HG02870 (cell line): Measurements from ENCODE around the gene TBC1D1.
A peak's percentile ranks its signal among the peaks of the same experiment; 100 is the strongest.

Experiments used
- ATAC-seq: cut with Tn5 transposase; IDR thresholded peaks from one replicate; pipeline ENCODE4 v1.9.1; 2021; ENCODE audit warnings: mild to moderate bottlenecking, moderate library complexity; ENCODE audit not compliant: unreplicated experiment

TBC1D1 gene

DNA sequence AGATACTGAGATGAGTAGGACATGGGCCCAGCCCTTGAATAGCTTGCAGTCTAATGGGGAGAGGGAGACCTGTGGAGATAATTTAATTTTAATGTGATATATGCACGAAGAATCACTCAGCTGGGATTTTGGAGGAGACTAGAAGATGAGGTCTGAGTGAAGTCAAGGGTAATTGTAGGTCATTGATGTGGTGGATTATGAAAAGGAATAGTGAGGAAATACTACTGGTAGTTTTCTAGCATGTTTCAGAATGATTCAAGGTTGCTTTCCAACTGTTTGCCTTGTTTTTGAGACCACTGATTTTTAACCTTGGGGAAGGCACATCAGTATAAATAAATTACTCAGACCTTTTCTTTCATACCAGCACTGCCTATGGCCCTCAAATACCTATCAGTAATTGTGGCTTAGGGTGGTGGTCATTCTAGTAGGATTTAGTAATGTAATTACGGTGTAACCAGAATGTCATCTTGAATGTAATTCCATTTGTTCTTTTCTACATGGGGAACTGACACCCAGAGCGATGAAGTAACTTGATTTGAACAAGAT lies 94.9 kb downstream of the TBC1D1 start:
- ATAC-seq, result peak; percentile 44

DNA sequence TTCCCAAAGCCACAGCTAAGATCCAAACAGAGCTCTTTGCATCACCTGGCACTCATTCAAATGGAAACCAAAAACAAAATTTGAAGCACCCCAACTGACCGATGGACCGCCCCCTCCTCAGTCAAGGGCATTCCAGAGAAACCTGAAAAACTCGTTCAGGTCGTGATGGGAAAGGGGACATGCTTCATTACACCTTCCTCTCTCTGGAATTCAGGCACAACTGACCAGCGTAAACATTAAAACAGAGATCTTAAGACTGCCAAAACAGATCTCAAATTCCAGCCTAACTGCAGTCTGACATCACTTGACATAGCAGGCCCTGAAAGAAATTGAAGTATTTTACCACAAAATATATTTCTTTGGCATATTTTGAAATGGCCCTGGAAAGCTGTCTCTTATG lies 97.8 kb downstream of the TBC1D1 start:
- no peak for ATAC-seq

DNA sequence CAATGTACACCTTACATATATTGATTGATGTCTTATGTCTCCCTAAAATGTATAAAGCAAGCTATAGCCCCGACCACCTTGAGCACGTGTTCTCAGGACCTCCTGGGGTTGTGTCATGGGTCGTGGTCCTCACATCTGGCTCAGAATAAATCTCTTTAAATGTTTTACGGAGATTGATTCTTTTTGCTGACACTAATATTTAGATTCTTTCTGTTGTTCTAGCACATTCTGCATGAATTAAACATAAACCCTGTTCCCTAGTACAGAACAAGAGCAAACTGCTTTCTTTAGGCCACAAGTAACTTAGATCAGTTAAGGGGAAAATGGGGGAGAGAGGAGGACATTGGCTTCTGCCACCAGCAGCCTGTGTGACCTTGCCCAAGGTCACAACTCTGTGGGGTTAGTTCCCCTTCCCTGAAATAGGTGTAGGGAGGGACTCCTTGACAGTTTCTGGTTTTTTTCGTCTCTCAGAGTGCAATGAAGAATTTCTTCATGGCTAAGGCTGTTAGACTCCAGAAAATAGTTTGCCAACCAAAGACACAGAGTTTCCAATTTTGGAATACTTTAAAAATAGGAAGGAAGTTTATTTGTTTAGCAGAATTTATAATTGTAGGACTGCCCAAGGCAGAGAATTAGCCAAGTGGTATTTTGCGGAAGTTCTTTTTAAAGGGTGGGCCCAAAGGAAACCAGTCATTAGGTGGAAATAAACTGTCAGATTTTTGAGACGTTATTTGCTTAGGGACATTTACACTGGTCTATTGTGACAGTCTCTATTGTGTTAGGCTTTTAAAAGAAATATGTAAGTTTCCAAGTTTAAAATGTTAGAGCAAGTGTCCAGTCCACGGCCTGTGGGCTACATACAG lies 98.7 kb downstream of the TBC1D1 start:
- ATAC-seq, result no peak

DNA sequence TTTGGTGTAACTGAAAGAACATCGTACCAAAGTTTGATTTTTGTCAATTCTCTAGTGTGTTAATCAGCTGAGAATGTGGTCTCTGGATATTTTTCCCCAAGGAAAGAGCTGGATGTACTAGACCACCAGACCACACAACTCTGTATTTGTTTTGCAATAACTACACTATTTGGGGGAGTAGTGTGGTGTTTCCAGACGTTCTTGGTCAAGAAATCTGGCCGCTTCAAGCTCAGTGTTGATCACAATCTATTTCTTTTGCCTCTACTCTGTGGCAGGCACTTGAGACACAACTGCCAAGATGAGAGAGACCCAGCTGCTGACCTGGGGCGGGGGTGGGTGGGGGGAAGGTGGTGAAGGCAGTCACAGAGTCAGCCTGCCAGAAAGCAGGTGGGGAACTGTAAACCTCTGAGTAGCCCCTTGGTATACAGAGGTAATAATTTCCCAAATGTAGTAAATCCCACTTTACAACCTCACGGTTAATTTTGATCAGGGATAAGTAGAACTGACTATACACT lies 99.9 kb downstream of the TBC1D1 start:
- no peak for ATAC-seq

DNA sequence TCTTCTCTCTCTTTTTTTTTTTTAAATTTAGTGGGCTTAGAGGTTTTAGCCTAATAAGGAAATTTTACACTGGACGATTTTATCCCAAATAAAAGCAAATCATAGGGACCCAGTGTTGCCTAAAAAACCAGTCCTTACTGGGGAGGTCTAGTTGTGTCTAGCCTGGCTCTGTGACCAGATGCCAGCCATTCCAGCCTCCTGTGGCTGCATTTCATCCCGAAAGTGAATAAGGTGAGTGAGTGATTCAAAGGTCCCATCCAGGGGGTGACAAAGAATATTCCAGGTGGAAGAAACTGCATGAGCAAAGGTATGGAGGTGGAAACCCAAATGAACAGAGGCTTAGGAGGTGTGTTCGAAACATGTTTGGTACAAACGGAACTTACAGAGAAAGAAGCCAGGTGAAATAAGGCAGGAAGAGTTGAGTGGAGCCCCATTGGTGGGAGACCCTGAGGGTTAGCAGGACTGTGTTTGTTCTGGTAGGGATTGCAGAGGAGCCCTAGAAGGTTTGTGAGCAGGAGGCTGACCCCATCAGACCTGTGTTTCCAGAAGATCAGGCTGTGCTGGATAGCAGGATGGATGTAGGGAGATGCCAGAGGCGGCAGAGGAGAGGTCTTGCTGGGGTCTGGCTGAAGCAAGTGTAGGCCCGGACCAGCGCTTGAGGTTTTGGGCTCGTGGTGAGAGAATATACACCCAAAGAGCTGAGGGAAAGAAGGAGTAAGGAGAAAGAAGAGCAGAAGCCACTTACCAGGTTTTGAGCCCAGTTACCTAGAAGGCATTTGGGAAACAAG lies 100.9 kb downstream of the TBC1D1 start:
- ATAC-seq, result no peak

DNA sequence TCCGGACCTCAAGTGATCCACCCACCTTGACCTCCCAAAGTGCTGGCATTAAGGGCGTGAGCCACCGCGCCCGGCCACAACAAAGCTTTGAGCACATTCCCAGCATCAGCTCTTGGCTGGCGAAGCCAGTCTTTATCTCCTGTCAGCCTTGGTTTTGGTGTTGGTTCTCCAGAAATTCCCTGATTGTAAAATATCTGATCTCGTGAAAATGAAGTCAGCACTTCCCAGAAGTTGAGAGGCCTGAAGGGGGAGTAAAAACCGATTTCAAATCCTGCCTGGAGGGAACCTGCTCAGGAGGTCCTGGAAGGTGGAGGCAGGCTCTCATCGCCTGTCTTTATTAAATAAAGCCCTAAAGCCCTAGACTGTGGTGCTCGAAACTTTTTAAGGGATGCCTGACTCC lies 102.9 kb downstream of the TBC1D1 start:
- ATAC-seq, result no peak

DNA sequence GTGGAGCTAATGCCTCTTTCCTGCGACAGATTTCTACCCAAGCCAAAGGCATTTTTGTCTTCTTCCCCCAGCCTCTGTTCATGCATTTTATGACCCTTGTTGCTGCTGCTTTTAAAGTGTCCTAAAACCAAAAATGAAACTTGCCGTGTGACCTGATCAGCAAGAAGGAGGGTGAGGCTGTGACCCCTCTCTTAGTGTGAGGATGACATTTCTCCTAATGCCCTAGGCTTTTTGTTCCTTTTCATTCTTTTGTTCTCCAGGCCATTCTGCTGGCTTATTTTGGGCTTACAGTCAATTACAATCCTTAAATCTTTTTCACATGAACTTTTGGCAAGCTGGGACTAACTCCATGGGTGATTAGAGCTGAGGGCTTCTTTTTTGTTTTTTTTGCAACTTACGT lies 103.7 kb downstream of the TBC1D1 start:
- ATAC-seq, result peak; percentile 62

DNA sequence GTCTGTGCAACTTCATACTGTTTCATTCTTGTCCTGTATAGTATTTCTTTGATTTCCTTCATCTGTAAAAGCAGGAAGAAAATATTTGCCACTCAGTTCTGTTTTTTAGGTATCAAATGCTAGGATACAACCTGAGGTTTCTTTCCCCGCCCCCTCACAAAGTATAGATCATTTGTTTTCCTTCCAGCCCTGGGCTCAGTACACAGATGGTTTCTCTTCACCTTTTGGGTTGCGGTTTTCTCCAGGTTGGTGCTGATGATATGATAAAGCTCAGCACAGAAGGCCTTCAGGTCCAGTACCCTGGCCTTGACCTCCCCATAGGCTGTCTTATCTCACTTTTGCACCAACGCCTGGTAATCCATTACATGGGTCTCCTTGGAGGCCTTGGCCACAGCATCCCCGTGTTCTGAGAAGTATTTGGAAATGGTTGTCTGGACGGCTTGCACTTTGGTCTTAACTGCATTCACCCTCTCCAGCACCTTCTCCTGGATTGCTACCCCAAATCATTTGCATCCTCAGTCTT lies 104.5 kb downstream of the TBC1D1 start:
- no peak for ATAC-seq

DNA sequence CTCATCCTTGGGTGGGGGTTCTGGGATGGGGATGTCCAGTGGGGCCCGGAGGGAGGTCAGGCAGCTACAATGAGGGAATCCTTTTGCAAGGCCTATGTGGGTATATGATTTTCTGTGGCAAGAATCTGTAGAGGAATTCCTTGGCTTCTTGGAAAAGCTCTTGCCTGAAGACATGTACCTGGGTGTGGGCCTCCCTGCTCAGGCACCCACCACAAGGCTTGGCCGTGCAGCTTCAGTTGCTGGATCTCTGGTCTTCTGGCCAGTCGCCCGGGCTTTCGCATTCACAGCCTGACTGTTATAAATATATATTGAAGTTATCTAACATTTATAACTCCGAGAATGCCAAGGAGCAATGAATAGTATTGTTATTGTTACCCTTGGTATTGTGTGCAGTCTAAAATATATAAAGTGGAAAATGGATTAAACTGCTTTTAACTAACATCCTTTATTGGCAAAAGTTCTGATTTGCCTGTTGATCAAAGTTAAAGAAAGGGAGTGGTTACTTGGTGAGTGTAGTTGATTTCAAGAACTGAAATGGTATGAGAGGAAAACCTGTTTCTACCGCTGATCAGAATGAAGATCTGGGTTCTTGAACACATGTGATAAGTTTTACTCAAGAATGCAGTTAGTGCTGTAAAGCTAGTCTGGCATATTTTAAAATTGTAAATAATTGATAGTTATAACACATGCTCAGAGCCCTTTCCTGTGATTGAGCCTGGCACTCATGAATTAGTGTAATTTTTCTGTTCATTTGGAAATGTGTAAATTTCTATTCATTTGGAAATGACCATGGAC lies 105.3 kb downstream of the TBC1D1 start:
- no peak for ATAC-seq

DNA sequence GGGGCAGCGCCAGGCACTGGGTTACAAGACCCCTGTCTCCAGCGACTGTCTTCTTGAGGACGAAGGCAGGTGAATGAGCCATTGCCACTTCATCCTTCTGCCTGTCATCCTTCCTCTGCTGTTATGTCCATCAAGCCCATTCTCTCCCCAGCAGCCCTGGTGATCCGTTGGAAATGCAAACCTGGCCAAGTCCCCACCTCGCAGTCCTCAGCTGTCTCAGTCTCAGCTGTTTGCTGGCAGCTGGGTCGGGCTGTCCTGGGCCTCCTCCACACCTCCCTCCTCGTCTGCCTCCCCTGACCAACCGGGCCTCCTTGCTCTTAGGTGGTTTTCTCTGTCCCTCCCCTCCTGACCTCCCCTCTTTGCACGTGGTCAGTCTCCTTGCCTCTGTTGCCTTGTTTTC lies 107.3 kb downstream of the TBC1D1 start:
- no peak for ATAC-seq

DNA sequence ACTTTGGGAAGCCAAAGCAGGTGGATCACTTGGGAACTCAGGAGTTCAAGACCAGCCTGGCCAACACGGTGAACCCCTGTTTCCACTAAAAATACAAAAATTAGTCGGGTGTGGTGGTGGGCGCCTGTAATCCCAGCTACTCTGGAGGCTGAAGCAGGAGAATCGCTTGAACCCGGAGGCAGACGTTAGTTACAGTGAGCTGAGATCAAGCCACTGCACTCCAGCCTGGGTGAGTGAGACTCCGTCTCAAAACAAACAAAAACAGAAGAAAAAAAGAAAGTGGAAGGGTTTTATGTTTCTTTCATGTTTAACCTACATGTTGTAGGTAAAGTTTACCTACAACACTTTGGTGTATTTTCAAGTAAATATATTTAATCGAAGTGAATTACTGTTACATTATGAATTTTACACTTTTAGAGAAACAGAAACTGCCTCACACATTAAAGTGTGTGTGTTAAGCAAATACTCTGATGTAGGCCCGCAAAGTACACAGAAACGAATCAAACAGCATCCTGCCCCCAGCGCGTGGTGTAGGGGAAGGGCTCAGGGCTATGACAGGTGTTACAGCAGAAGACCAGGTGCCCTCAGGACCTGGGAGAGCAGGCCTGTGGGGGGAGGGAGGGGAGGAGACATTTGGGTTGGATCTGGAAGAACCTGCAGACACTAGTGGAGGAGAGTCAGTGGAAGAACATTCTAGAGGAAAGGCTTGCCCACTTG lies 108.3 kb downstream of the TBC1D1 start:
- no peak for ATAC-seq

DNA sequence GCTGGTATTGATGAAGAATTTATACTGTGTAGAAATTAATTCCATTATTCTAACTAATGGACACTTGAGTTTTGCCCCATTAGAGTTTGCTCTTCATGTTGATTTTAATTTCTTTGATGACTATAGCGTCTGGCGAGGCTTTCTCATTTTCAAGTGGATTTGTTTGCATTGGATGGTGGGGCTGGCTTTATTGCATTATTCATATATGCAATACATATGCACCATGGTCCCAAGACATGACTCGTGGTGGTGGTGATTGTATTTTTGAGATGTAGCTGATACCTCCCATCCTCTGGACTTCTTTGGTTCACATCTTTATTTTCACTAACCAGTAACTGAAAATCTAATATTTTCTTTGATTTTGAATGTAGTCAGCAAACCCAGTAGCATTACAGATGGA lies 109.1 kb downstream of the TBC1D1 start:
- no peak for ATAC-seq

DNA sequence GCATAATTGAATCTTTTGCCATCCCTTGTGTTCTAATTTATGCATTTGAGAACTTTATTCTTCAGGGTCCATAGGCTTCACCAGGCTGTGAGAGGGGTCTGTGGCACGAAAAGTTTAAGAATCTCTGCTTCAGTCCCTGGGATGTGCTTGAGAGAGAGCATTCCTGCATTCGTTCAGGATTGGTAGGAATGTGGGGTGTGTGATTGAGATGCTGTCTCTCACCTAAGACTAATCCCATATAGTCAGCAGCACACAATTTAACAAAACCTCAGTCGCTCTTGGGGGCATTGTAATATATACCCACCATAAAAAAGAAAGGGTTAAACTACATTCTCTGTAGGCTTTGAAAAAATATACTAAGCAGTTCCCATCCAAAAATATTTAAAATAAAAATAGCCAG lies 111.0 kb downstream of the TBC1D1 start:
- no peak for ATAC-seq

DNA sequence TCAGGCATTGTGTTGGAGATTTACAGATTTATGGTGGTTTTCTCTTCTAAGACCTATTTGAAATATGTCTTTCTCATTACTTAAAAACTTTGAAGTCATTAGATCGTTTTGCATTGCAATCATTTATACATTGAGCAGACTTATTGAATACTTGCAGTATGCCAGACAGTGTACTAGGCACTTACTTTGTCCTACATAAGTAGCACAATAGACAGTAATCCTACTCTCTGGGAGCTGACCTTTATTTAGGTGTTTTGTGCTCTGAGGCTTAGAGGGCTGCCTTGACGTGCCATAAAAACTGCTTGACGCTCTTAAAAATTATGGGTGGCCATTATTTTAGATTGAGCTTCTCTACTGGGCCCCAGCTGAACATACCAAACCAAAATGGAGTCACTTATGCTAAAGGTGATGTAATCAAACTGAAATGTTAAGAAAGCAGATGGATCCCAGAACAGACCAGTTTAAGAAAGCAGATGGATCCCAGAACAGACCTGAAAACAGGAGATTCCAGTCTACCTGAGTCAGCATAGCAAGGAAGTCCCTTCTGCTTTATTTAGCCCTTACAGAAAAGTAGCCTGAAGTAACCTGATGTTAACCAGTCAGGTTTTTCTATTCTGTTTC lies 111.7 kb downstream of the TBC1D1 start:
- no peak for ATAC-seq

DNA sequence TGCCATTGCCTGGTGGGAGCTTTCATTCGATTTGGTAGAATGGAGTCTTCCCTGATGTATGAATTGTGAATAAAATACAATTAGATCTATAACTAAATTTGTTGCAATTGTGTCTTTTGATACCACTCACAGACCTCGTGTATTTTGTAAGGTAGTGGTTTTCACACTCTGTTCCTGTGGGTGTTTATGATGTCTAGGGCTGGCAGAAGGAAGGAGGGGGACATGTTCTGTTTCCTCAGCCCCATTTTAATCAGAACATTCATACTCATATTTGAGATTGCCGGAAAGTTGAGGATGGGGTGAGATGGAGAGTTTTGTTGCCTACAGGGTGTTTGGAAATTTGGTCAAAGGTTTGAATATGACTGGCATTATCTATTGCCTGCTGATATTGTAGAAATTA lies 112.2 kb downstream of the TBC1D1 start:
- no peak for ATAC-seq

DNA sequence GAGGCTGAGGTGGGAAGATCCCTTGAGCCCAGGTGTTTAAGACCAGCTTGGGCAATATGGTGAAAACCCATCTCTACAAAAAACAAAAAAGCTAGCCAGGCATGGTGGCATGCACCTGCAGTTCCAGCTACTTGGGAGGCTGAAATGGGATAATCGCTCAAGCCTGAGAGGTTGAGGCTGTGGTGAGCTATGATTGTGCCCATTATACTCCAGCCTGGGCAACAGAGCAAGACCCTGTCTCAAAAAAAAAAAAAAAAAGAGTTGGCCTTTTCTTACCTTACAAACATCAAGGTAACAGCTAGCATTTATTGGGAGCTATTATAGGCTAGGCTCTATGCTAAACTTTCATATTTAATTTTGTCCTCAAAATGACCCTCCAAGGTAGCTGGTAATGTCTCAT lies 112.7 kb downstream of the TBC1D1 start:
- ATAC-seq, result no peak

DNA sequence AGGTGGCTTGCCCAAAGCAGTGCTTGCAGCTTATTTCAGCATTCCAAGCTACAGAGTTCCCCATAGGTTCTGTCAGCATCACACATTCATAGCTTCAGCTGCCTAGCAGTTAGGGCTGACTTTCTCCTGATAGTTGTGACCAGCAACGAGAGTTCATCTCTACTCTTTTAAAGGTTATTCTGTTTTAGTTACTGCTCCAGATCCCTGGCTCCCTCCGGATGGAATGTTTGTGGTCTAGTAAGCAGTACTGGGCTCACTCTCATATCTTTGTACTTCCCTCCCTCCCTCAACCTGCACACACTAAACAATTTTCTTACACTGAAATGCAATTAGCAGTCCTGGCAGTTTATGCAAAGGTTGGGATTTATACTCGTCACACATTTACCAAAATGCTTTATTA lies 113.2 kb downstream of the TBC1D1 start:
- ATAC-seq, result no peak

DNA sequence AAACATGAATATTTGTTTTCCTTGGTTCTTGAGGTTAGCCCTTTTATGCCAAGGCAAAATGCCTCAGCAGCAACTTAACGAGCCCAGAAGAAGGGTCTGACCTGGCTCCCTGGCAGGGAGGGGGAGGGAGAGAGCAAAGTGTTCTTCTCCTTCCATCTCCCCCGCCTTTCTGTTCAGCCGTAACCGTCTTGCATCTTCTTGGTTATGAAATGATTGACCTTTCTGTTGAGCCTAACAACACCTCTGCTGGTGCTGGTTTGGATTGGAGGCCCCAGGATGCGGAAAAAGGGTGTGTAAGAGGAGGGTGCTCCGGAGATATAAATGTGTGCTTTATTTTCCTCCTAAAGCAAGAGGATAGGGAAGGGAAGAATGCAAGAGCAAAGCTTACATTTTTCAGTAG lies 114.0 kb downstream of the TBC1D1 start:
- ATAC-seq, result no peak

DNA sequence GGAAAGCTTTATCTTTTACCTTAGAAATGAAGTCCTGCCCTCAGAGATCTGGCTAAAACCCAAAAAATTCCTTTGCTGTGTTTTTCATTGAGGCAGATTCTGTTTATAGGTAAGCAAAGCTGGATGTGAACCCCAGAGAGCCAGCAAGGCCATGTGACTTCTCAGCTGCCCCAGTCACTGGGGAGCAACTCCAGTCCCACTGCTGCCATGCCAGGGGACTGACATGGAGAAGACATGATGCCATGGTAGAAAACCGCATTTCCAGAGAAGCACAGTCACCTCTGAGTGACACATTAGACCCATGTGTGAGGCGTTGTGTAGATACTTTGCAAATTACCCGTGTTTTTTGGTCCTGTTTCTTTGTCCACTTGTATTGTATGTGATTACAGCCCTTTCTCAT lies 114.8 kb downstream of the TBC1D1 start:
- no peak for ATAC-seq

DNA sequence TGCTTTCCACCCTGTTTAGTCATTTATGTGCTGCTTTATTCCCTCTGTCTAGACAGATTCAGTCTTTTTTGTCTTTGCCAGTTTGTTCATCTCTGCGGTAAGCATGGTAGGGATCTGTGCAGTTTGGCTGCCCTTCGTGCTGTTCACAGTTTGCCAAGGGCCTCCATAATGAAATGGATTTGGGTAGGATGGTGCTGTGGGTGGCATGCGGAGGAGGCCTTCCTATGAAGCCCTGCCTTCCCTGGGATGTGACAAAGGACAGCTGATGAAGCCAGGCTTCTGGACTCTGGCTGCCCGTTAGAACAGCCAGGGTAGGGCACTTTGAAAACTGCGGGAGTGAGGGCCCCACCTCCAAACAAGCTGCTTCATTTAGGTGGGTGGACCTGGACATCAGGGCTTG lies 116.8 kb downstream of the TBC1D1 start:
- ATAC-seq, result no peak
